WTC11 (cell line): ENCODE measurements around the gene MFGE8.

Experiments used
- FOXJ3 ChIP-seq: sonication (generic); formaldehyde crosslinking; IDR thresholded peaks from 2 replicates; pipeline ENCODE4 v1.9.0; 2021; ENCODE audit warnings: missing genetic modification reagents, mild to moderate bottlenecking, borderline replicate concordance
- JUN ChIP-seq: sonication (generic); formaldehyde crosslinking; IDR thresholded peaks from 2 replicates; pipeline ENCODE4 v1.8.0; 2023; ENCODE audit warnings: mild to moderate bottlenecking, missing genetic modification reagents
- RELA ChIP-seq: sonication (generic); formaldehyde crosslinking; IDR thresholded peaks from 2 replicates; pipeline ENCODE4 v1.8.1; 2022; ENCODE audit warnings: missing genetic modification reagents, mild to moderate bottlenecking, borderline replicate concordance
- SP1 ChIP-seq: sonication (generic); formaldehyde crosslinking; conservative IDR thresholded peaks from 2 replicates; pipeline ENCODE4 v1.8.1; 2022; ENCODE audit warnings: missing genetic modification reagents
- TCF7 ChIP-seq: sonication (generic); formaldehyde crosslinking; IDR thresholded peaks from 2 replicates; pipeline ENCODE4 v1.8.0; 2022; ENCODE audit warnings: mild to moderate bottlenecking, low read depth, missing genetic modification reagents, moderate library complexity
- TEAD1 ChIP-seq: sonication (generic); formaldehyde crosslinking; IDR thresholded peaks from 2 replicates; pipeline ENCODE4 v1.8.0; 2022; ENCODE audit warnings: mild to moderate bottlenecking, missing genetic modification reagents
- TF ChIP-seq, protein P1 (sequence below): sonication (generic); formaldehyde crosslinking; IDR thresholded peaks from 2 replicates; pipeline ENCODE4 v1.8.1; 2023; ENCODE audit warnings: mild to moderate bottlenecking, moderate library complexity, missing genetic modification reagents
- TF ChIP-seq, protein P2 (sequence below): fragments of 200-600 bp; IDR thresholded peaks from 2 replicates; pipeline ENCODE4 v1.8.0; 2022; ENCODE audit warnings: antibody characterized with exemption
- TF ChIP-seq, protein P3 (sequence below): sonication (generic); formaldehyde crosslinking; IDR thresholded peaks from 2 replicates; pipeline ENCODE4 v1.8.0; 2022; ENCODE audit warnings: missing genetic modification reagents
- TF ChIP-seq, protein P4 (sequence below): sonication (generic); formaldehyde crosslinking; IDR thresholded peaks from 2 replicates; pipeline ENCODE4 v1.8.1; 2023; ENCODE audit warnings: mild to moderate bottlenecking, missing genetic modification reagents, moderate library complexity
- TF ChIP-seq, protein P5 (sequence below): sonication (generic); formaldehyde crosslinking; IDR thresholded peaks from 2 replicates; pipeline ENCODE4 v1.8.1; 2022; ENCODE audit warnings: low read depth, mild to moderate bottlenecking, moderate library complexity, missing genetic modification reagents, borderline replicate concordance
- TF ChIP-seq, protein P6 (sequence below): sonication (generic); formaldehyde crosslinking; IDR thresholded peaks from 2 replicates; pipeline ENCODE4 v1.8.1; 2022; ENCODE audit warnings: mild to moderate bottlenecking, moderate library complexity, missing genetic modification reagents

DNA sequence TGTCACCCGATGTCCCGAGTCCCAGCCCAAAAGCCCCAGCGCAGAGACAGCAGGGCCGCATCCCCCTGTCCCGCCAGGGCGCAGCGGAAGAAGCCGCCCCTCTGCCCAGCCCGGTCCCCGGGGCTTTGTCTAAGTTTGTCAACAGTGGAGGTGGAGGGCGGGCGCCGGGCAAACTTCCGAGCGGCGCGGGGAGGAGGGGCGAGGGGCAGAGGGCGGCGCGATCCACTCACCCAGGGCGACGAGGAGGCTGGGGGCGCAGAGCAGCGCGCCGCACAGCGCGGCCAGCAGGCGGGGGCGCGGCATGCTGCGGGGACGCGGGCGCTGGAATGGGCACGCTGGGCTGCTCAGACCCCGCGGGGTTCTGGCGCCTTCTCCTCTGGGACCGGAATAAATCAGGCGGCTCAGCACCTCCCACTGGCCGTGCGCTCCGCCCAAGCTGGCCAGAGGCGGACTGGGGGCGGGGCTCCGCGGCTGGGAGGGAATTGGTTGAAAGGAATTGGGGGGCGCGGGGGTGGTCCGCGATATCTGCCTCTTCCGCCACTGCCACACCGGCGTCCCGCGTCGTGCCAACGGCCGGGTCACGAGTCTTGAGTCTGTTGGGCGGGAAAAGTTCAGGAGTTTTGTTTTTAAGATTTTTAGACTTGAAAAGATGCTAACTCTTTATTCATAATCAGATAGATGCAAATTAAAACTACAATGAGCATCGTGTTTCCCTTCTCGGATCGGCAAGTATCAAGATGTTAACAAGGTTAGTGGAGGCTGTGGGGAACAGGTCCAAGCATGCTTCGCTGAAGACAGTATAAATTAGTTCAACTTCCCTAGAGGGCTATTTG is at the start of gene MFGE8:
- TF ChIP-seq, protein P1, sequence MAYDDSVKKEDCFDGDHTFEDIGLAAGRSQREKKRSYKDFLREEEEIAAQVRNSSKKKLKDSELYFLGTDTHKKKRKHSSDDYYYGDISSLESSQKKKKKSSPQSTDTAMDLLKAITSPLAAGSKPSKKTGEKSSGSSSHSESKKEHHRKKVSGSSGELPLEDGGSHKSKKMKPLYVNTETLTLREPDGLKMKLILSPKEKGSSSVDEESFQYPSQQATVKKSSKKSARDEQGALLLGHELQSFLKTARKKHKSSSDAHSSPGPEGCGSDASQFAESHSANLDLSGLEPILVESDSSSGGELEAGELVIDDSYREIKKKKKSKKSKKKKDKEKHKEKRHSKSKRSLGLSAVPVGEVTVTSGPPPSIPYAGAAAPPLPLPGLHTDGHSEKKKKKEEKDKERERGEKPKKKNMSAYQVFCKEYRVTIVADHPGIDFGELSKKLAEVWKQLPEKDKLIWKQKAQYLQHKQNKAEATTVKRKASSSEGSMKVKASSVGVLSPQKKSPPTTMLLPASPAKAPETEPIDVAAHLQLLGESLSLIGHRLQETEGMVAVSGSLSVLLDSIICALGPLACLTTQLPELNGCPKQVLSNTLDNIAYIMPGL (CRISPR knock-in tag): peak; percentile 49; the same call in 1 of the 2 replicates
- TF ChIP-seq FOXJ3 (CRISPR knock-in tag) (no peak), TCF7 (CRISPR knock-in tag) (no peak), SP1 (CRISPR knock-in tag) (peak; percentile 75), JUN (CRISPR knock-in tag) (no peak), TEAD1 (peak; percentile 75), RELA (0 out of 2 replicates have a peak, but pooled peaks have one; percentile 42)
- TF ChIP-seq, protein P2, sequence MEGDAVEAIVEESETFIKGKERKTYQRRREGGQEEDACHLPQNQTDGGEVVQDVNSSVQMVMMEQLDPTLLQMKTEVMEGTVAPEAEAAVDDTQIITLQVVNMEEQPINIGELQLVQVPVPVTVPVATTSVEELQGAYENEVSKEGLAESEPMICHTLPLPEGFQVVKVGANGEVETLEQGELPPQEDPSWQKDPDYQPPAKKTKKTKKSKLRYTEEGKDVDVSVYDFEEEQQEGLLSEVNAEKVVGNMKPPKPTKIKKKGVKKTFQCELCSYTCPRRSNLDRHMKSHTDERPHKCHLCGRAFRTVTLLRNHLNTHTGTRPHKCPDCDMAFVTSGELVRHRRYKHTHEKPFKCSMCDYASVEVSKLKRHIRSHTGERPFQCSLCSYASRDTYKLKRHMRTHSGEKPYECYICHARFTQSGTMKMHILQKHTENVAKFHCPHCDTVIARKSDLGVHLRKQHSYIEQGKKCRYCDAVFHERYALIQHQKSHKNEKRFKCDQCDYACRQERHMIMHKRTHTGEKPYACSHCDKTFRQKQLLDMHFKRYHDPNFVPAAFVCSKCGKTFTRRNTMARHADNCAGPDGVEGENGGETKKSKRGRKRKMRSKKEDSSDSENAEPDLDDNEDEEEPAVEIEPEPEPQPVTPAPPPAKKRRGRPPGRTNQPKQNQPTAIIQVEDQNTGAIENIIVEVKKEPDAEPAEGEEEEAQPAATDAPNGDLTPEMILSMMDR: no peak
- TF ChIP-seq, protein P3, sequence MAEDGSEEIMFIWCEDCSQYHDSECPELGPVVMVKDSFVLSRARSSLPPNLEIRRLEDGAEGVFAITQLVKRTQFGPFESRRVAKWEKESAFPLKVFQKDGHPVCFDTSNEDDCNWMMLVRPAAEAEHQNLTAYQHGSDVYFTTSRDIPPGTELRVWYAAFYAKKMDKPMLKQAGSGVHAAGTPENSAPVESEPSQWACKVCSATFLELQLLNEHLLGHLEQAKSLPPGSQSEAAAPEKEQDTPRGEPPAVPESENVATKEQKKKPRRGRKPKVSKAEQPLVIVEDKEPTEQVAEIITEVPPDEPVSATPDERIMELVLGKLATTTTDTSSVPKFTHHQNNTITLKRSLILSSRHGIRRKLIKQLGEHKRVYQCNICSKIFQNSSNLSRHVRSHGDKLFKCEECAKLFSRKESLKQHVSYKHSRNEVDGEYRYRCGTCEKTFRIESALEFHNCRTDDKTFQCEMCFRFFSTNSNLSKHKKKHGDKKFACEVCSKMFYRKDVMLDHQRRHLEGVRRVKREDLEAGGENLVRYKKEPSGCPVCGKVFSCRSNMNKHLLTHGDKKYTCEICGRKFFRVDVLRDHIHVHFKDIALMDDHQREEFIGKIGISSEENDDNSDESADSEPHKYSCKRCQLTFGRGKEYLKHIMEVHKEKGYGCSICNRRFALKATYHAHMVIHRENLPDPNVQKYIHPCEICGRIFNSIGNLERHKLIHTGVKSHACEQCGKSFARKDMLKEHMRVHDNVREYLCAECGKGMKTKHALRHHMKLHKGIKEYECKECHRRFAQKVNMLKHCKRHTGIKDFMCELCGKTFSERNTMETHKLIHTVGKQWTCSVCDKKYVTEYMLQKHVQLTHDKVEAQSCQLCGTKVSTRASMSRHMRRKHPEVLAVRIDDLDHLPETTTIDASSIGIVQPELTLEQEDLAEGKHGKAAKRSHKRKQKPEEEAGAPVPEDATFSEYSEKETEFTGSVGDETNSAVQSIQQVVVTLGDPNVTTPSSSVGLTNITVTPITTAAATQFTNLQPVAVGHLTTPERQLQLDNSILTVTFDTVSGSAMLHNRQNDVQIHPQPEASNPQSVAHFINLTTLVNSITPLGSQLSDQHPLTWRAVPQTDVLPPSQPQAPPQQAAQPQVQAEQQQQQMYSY: no peak
- TF ChIP-seq, protein P4, sequence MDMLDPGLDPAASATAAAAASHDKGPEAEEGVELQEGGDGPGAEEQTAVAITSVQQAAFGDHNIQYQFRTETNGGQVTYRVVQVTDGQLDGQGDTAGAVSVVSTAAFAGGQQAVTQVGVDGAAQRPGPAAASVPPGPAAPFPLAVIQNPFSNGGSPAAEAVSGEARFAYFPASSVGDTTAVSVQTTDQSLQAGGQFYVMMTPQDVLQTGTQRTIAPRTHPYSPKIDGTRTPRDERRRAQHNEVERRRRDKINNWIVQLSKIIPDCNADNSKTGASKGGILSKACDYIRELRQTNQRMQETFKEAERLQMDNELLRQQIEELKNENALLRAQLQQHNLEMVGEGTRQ (CRISPR knock-in tag): peak; percentile 60
- TF ChIP-seq, protein P5, sequence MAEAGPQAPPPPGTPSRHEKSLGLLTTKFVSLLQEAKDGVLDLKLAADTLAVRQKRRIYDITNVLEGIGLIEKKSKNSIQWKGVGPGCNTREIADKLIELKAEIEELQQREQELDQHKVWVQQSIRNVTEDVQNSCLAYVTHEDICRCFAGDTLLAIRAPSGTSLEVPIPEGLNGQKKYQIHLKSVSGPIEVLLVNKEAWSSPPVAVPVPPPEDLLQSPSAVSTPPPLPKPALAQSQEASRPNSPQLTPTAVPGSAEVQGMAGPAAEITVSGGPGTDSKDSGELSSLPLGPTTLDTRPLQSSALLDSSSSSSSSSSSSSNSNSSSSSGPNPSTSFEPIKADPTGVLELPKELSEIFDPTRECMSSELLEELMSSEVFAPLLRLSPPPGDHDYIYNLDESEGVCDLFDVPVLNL (CRISPR knock-in tag): no peak
- TF ChIP-seq, protein P6, sequence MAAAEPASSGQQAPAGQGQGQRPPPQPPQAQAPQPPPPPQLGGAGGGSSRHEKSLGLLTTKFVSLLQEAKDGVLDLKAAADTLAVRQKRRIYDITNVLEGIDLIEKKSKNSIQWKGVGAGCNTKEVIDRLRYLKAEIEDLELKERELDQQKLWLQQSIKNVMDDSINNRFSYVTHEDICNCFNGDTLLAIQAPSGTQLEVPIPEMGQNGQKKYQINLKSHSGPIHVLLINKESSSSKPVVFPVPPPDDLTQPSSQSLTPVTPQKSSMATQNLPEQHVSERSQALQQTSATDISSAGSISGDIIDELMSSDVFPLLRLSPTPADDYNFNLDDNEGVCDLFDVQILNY: peak; percentile 79; the same call in 1 of the 2 replicates
